ENCODE results near the gene CHAT.

CHAT gene

DNA sequence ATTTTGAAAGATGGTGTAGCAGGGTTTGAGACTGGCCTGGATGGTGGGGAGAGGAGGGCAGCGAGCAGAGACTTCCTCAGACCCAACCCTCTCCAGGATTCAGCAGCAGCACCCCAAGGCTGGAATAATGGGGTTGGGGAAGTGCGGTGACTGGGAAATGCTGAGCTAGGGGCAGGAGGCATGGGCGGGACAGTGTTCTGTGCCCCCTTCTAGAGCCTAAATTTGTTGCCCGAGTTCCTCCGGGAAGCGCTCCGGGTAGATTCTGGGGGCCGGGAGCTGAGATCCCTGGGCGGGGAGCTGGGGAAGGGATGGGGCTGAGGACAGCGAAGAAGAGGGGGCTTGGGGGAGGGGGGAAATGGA is at the start of gene CHAT:
Gene CHAT, plus strand, starts transcription at position 156 of the 360 bp plus-strand sequence. Its CDS starts 153 bp downstream, at position 309.
- Histone ChIP-seq H2AFZ (ENCODE audit: low read length, unreplicated experiment) (no peak within 1 kb of the TSS), H3K27ac (ENCODE audit: low read depth, low read length) (no peak within 1 kb of the TSS), H3K4me1 (ENCODE audit: control insufficient read depth, insufficient read depth, low read length, unreplicated experiment) (peaks cover 8% of the 10 kb centered on the region), H3K36me3 (ENCODE audit: insufficient read depth, low read length) (no peaks in the 10 kb centered on the region), H3K27me3 (ENCODE audit: insufficient read depth, low read length) (peaks cover 90% of the 10 kb centered on the region), H3K79me2 (ENCODE audit: control insufficient read depth, insufficient read depth, low read length, unreplicated experiment) (no peaks in the 10 kb centered on the region), H3K4me3 (ENCODE audit: low read depth, low read length) (no peak within 1 kb of the TSS)

- Histone ChIP-seq H3K4me3 (ENCODE audit: low read depth, low read length) (no peak overlapping the region), H3K27ac (ENCODE audit: low read depth, low read length) (no peak overlapping the region), H3K36me3 (ENCODE audit: insufficient read depth, low read length) (no peaks in the 10 kb centered on the region; the same call in 1 of the 2 replicates), H3K27me3 (ENCODE audit: insufficient read depth, low read length) (no peaks in the 10 kb centered on the region), H2AFZ (ENCODE audit: low read length, unreplicated experiment) (no peak overlapping the region), H3K79me2 (ENCODE audit: control insufficient read depth, insufficient read depth, low read length, unreplicated experiment) (no peaks in the 10 kb centered on the region), H3K4me1 (ENCODE audit: control insufficient read depth, insufficient read depth, low read length, unreplicated experiment) (peaks cover 37% of the 10 kb centered on the region)
Measured at GRCh38 chr10:49564461-49565009, 49.3 kb upstream of the CHAT start.

GRCh38 chr10:49567810-49568209 is 46.0 kb upstream of the CHAT start:
- Histone ChIP-seq H2AFZ (ENCODE audit: low read length, unreplicated experiment) (peak overlapping the region; percentile 55), H3K4me1 (ENCODE audit: control insufficient read depth, insufficient read depth, low read length, unreplicated experiment) (peaks cover 43% of the 10 kb centered on the region), H3K36me3 (ENCODE audit: insufficient read depth, low read length) (no peaks in the 10 kb centered on the region; the same call in 1 of the 2 replicates), H3K79me2 (ENCODE audit: control insufficient read depth, insufficient read depth, low read length, unreplicated experiment) (no peaks in the 10 kb centered on the region), H3K27ac (ENCODE audit: low read depth, low read length) (peak overlapping the region; percentile 90), H3K4me3 (ENCODE audit: low read depth, low read length) (peak overlapping the region; percentile 66; the same call in 1 of the 2 replicates), H3K27me3 (ENCODE audit: insufficient read depth, low read length) (no peaks in the 10 kb centered on the region)

DNA sequence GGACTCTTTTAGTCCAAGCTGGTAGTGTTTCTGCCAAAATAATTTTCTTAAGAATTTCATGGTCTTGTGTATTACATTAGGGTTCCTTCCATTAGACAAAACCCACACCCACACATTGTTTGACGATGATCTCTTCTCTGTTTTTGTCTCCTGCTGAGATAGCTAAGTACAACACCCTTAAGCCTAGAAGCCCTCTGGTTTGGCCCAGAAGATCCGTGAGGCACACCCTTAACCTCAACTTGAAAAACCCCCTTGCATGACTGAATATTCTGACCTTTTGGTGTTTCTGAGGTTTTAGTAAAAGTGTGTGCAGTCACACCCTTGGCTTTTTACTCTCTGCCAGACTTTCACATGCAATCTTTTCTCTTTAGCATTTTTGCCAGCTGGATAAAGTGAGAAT is 45.6 kb upstream of the CHAT start:
- Histone ChIP-seq H2AFZ (ENCODE audit: low read length, unreplicated experiment) (peak overlapping the region; percentile 55), H3K4me3 (ENCODE audit: low read depth, low read length) (peak overlapping the region; percentile 66), H3K79me2 (ENCODE audit: control insufficient read depth, insufficient read depth, low read length, unreplicated experiment) (no peaks in the 10 kb centered on the region), H3K27me3 (ENCODE audit: insufficient read depth, low read length) (no peaks in the 10 kb centered on the region), H3K36me3 (ENCODE audit: insufficient read depth, low read length) (no peaks in the 10 kb centered on the region; the same call in 1 of the 2 replicates), H3K27ac (ENCODE audit: low read depth, low read length) (peak overlapping the region; percentile 90), H3K4me1 (ENCODE audit: control insufficient read depth, insufficient read depth, low read length, unreplicated experiment) (peaks cover 39% of the 10 kb centered on the region)

DNA sequence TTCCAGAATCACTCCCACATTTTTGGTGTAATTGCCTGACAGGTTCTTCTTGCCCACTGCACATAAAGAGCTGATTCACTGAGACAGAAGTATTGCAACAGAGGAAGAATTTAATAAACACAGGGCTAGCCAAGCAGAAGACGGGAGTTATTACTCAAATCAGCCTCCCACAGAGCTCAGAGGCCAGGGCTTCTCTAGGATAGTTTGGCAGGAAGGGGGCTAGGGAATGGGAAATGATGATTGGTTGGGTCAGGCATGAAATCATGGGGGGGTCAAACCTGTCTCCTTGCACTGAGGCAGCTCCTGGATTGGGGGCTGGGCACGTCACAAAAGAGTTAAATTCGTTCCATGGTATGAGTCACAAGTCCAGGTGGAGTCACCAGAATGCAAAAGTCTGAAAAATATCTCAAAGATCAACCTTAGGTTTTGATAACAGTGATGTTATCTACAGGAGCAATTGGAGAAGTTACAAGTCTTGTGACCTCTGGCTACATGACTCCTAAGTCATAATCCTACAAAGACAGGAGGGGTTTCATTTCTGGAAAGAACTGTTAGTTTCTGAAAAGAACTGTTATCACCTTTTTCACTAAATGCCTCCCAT is 44.7 kb upstream of the CHAT start:
- peak overlapping the region; percentile 29 for H2AFZ ChIP-seq (ENCODE audit: low read length, unreplicated experiment)
- peak overlapping the region; percentile 66 for H3K4me3 ChIP-seq (ENCODE audit: low read depth, low read length)
- H3K79me2 ChIP-seq (ENCODE audit: control insufficient read depth, insufficient read depth, low read length, unreplicated experiment), result no peaks in the 10 kb centered on the region
- H3K36me3 ChIP-seq (ENCODE audit: insufficient read depth, low read length), result no peaks in the 10 kb centered on the region; the same call in 1 of the 2 replicates
- H3K4me1 ChIP-seq (ENCODE audit: control insufficient read depth, insufficient read depth, low read length, unreplicated experiment), result peaks cover 41% of the 10 kb centered on the region
- no peaks in the 10 kb centered on the region for H3K27me3 ChIP-seq (ENCODE audit: insufficient read depth, low read length)
- peak overlapping the region; percentile 90 for H3K27ac ChIP-seq (ENCODE audit: low read depth, low read length)

GRCh38 chr10:49571388-49571787 is 42.4 kb upstream of the CHAT start:
- no peak overlapping the region for H2AFZ ChIP-seq (ENCODE audit: low read length, unreplicated experiment)
- H3K4me3 ChIP-seq (ENCODE audit: low read depth, low read length), result 0 out of 2 replicates have a peak overlapping the region, but pooled peaks have one; percentile 6
- no peak overlapping the region for H3K27ac ChIP-seq (ENCODE audit: low read depth, low read length)
- peaks cover 36% of the 10 kb centered on the region for H3K4me1 ChIP-seq (ENCODE audit: control insufficient read depth, insufficient read depth, low read length, unreplicated experiment)
- no peaks in the 10 kb centered on the region for H3K27me3 ChIP-seq (ENCODE audit: insufficient read depth, low read length)
- H3K79me2 ChIP-seq (ENCODE audit: control insufficient read depth, insufficient read depth, low read length, unreplicated experiment), result no peaks in the 10 kb centered on the region
- no peaks in the 10 kb centered on the region; the same call in 1 of the 2 replicates for H3K36me3 ChIP-seq (ENCODE audit: insufficient read depth, low read length)

- Histone ChIP-seq H3K4me3 (ENCODE audit: low read depth, low read length) (no peak overlapping the region), H2AFZ (ENCODE audit: low read length, unreplicated experiment) (no peak overlapping the region), H3K27me3 (ENCODE audit: insufficient read depth, low read length) (no peaks in the 10 kb centered on the region), H3K79me2 (ENCODE audit: control insufficient read depth, insufficient read depth, low read length, unreplicated experiment) (no peaks in the 10 kb centered on the region), H3K4me1 (ENCODE audit: control insufficient read depth, insufficient read depth, low read length, unreplicated experiment) (peaks cover 36% of the 10 kb centered on the region), H3K36me3 (ENCODE audit: insufficient read depth, low read length) (no peaks in the 10 kb centered on the region; the same call in 1 of the 2 replicates), H3K27ac (ENCODE audit: low read depth, low read length) (no peak overlapping the region)
Measured at GRCh38 chr10:49572594-49573114, 41.2 kb upstream of the CHAT start.

DNA sequence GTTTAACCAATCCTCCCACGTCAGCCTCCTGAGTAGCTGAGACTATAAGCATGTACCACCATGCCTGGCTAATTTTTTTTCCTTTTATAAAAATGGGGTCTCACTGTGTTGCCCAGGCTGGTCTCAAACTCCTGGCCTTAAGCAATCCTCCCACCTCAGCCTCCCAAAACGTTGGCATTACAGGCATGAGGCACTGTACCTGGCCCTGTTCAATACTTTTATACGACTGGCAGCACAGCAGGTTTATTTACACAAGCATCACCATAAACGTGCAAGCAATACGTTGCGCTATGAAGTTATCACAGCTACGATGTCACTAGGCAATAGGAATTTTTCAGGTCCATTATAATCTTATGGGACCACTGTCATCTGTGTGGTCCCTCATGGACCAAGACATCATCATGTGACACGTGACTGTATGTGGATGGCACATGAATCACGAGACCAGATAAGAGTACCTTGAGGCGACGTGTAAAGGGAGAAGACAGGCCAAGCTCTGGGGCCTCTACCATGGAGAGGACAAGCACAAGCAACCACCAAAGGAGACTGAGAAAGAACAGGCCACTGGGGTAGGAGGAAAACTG is 38.3 kb upstream of the CHAT start:
- Histone ChIP-seq H3K4me3 (ENCODE audit: low read depth, low read length) (no peak overlapping the region), H3K27ac (ENCODE audit: low read depth, low read length) (no peak overlapping the region), H3K4me1 (ENCODE audit: control insufficient read depth, insufficient read depth, low read length, unreplicated experiment) (peaks cover 22% of the 10 kb centered on the region), H3K36me3 (ENCODE audit: insufficient read depth, low read length) (no peaks in the 10 kb centered on the region), H3K27me3 (ENCODE audit: insufficient read depth, low read length) (no peaks in the 10 kb centered on the region), H2AFZ (ENCODE audit: low read length, unreplicated experiment) (no peak overlapping the region), H3K79me2 (ENCODE audit: control insufficient read depth, insufficient read depth, low read length, unreplicated experiment) (no peaks in the 10 kb centered on the region)

DNA sequence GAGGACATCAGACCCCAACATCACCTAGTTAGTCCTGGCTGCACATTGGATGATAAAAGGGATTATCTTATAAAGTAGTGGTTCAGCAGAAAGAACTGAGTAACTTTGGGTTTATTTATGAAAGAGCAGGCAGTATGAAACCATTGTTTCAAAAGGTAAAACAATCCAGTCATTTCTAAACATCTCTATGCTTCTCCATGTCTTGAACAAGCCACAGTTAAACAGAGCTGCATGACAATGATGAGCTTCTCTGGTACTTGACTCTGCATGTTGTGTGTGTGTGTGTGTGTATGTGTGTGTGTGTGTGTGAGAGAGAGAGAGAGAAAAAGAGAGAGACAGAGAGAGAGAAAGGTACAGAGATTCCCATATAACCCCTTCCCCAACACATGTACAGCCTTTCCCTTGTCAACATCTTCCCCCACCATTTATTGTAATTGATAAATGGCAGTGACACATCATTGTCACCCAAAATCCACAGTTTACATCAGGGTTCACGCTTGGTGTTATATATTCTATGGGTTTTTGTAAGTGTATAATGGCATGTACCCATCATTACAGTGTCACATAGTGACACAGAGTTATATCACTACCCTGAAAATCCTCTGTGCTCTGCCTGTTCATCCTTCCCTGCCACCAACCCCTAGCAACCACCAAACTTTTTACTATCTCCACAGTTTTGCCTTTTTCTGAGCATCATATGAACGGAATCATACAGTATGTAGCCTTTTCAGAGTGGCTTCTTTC is 36.5 kb upstream of the CHAT start:
- no peaks in the 10 kb centered on the region for H3K36me3 ChIP-seq (ENCODE audit: insufficient read depth, low read length)
- no peaks in the 10 kb centered on the region for H3K79me2 ChIP-seq (ENCODE audit: control insufficient read depth, insufficient read depth, low read length, unreplicated experiment)
- no peak overlapping the region for H3K4me3 ChIP-seq (ENCODE audit: low read depth, low read length)
- no peak overlapping the region for H3K27ac ChIP-seq (ENCODE audit: low read depth, low read length)
- no peak overlapping the region for H2AFZ ChIP-seq (ENCODE audit: low read length, unreplicated experiment)
- H3K4me1 ChIP-seq (ENCODE audit: control insufficient read depth, insufficient read depth, low read length, unreplicated experiment), result peaks cover 18% of the 10 kb centered on the region
- no peaks in the 10 kb centered on the region for H3K27me3 ChIP-seq (ENCODE audit: insufficient read depth, low read length)

DNA sequence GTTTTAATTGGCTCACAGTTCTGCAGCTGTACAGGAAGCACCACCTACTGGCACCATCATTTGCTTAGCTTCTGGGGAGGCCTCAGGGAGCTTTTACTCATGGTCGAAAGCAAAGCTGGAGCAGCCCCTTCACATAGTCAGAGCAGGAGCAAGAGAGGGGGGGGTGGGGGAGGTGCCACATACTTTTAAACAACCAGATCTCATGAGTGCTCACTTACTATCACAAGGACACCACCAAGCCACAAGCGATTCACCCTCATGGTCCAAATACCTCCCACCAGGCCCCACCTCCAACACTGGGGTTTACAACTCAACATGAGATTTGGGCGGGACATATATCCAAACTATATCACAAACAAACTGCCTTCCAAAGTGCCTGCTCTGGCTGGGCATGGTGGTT is 35.4 kb upstream of the CHAT start:
- Histone ChIP-seq H3K27me3 (ENCODE audit: insufficient read depth, low read length) (no peaks in the 10 kb centered on the region), H3K36me3 (ENCODE audit: insufficient read depth, low read length) (no peaks in the 10 kb centered on the region), H3K27ac (ENCODE audit: low read depth, low read length) (no peak overlapping the region), H3K79me2 (ENCODE audit: control insufficient read depth, insufficient read depth, low read length, unreplicated experiment) (no peaks in the 10 kb centered on the region), H3K4me1 (ENCODE audit: control insufficient read depth, insufficient read depth, low read length, unreplicated experiment) (peaks cover 20% of the 10 kb centered on the region), H2AFZ (ENCODE audit: low read length, unreplicated experiment) (no peak overlapping the region), H3K4me3 (ENCODE audit: low read depth, low read length) (no peak overlapping the region)

Measured in ACC112 (cell line).